ENCODE data around the gene MGMT.

The MGMT gene

DNA sequence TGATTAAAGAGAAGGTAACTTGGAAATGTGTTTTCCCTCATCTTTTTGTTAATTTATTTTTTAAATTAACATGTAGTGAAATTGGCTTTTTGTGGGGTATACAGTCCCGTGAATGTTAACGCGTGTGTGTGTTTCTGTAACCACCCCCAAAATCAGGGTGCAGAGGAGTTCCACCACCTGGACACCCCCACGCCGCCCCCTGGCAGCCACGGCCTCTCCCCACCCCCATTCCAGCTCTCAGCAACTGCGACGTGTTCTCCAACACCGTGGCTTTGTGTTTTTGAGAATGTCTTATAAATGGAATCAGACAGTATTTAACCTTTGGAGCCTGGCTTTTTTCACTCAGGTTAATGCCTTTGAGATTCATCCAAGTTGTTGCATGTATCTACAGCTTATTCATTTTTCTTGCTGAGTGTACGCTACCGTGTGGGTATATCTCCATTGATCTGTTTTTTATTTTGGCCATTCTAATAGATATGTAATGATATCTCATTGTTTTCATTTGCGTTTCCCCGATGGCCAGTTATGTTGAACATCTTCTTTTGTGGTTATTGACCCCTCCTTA, 278.2 kb downstream of the MGMT start:
- DNase-seq = no peak

DNA sequence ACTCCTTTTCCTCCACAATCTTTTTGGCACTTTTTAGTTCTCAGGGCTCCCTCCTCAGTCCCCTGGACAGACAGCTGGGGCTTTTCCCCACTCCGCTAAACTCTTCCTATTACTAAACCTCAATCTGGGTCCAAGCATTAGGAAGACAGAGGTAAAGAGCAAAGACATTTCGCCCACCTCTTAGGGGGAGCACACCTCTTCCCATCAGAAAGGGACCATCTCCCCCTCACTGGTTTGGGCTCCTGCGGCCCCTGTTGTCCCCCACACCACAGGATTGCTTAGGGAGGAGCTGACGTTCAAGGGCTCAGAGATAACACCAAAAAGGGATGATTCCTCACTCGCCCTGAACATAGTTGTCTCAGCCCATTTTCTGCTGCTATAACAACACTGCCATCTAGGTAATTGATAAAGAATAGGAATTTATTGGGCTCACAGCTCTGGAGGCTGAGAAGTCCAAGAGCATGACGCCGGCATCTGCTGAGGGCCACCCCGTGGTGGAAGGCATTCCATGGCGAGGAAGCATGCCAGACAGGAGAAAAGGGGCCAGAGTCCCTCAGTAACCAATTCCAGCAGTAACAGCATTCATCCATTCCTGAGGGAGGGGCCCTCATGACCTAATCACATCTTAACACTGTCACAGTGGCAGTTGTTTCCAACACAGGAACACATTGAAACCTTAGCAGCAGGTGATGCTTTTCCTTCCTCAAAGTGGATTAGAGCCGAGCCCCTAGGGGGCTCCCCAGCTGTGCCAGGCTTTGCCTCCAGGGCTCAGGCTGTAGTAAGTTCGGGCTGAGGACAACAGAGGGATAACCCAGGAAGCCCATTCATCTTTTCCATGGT, 287.4 kb downstream of the MGMT start:
- DNase-seq = no peak

DNA sequence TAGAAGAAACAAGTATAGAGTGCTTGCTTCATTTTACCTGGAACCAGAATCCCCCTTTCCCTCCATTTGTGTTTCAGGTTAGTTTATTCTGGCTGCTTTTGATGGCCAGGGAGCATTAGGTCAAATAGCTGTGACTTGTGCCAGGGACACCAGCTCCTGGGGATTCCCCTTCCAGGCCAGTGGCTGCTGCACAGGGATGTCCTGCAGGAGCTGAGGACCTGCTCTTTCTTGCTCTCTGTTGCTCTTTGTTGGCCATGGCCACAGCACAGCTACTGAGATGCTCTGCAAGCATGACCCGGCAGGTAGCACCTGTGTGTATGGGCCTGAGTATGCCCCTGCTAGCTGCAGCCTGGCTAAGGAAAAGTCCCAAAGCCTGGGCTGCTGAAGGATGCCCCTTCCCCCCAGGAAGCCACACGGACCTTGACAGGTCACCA, 288.1 kb downstream of the MGMT start:
- DNase-seq = no peak

DNA sequence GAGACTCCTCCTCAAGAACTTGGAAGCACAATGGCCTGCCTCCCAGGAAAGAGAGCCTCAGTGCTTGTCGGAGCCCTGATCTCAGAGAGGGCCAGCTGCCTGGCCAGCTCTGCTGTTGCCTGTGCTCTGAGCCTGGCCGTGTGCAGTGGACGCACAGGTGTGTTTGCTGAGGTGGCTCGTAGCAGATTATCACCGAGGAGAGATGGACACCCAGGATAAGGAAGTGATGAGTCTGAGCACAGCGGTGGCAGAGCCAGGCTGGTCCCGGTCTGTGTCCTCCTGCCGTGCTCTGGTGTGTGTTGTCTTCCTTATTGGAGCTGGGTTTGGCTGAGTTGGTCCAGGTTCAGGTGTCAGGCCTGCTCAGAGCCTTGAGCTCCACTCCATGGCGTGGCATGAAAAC, 288.6 kb downstream of the MGMT start:
- no peak for DNase-seq

DNA sequence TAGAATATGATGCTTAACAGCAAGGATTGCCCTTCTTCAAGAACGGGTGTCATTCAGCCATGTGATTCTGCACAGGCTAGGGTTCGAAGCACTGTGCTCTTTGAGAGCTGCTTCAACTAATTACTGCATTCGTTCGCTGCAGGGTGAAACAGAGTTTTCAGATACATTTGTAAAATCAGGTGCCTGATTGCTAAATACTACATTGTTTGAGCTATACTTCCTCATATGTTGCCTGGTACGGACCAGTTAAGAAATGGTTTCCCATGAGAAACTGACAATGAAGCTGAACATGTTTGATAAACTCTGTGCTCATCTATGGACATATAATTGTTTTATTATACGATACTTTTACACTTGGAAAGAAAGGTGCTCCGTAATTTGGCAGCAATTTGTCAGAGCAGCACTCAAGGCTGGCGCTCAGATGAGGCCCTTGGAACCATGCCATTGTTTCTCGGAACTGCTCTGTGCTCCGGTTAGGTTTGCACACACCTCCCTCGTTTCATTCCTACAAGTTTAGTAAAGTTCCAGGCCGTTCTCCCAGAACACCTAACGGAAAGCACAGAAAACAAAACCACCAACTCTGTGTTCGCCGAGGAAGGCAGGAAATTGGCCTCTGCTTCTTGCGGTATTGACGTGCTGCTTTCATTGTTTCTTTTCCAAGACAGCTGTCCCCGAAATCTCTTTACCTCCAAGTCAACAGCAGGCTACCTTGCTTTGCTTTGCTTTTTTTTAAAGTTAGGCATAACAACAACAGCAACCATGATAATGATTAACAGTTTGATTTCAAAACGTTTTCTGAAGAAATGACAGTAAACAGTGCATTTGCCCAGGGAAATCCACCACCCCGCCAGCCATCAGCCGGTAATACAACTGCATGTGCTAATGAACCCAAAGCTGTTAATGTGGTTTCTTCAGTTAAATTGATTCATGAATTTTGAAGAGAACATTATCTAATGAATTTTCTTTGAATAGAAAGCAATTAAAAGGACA, 290.2 kb downstream of the MGMT start:
- no peak for DNase-seq

DNA sequence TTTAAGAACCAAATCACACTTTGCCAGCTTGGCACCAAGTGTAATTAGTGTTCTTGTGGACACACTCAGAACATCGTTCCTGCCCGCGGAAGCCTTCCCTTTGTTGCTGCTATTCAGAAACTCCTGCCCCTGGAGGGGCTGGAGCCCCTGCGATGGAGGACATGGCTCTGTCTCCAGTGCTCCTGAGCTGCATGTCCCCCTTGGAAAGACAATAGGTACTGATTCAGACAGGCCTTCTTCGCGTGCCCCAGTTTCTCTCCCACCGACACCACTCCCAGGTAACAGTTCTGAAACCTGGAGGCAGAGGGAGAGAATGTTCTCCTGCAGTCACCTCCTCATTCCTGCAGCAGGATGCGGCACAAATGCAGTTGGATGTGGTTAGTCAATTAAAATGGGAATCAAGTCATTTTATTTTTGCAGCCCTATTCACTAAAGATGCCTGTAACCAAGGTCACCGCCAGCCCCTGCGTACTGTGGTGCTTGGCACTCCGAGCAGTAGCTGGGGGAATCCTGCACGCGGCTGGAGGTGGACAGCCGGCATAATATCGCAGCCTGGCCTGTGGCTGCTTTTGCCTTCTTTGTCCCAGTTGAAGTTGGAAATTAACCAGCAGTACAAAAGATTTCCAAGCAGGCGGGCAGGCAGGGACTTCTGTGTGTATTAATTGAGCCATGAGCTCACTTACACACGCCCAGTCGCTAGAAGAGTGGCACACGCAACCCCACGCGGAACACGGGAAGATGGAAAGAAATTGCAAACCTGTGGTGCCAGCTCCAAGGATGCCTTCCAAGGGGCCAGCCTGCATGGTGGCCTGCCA, 291.4 kb downstream of the MGMT start:
- DNase-seq = no peak

DNA sequence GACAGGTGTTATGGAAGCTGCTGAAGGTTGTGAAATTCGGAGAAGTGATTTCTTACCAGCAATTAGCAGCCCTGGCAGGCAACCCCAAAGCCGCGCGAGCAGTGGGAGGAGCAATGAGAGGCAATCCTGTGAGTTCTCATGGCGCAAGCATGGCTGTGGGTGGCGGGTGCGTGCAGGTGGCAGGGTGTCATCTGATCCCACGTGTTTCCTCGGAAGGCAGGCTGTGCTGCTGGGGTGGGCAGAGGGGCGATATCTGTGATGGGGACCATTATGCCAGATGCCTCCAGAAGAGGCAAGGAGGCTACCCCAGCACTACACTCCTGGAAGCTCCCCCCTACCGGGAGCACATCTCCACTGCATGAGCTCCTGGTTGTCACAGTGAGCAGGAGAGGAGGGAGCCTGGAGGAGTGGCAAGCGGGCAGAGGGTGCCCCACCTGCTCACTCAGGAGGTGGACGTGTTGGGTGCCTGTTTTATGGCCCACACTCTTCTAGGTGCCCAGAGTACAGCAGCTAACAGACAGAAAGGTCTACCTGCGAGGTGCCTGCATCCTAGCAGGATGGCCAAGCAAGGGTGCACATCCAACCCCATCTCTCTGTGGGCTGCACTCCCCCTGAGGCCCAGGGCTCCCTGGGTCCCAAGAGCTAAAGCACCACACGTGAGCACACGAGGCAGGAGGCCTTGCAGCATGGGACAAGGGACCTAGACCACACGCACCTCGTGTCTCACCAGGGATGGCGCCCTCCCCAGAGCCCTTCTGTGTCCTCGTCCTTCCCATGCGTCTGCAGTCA, 292.4 kb downstream of the MGMT start:
- no peak for DNase-seq

DNA sequence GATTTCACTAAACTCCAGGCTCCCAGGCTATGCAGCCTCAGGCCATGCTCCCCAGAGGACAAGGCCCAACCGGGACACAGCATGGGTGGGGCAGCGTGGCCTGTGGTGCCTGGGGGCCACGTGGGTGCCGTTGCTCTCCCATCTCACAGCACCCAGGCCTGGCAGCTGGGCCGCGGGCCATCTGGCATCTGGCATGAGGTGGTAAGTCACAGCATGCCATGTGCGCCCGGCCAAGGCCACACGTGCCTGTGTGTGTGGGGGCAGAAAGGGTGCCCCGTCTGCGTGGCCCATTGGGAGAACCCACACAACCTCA, 292.9 kb downstream of the MGMT start:
- no peak for DNase-seq

DNA sequence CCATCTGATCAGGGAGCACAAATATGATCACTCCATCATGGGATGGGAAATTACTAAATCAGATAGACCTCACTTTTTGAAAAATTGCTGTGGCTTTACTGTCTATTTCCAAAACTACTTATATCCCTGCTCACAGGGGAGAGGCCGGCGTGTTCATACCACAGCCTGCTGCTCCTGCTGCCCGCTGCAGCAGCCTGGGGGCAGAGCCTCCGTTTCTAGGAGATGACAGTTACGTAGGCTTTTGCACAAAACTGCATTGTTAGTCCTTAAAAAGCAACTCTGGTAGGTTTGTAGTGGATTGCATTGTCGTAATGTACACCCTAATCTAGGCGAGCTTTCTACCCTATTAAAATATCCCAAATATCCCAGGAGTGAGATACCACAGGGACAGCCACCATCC, 293.4 kb downstream of the MGMT start:
- no peak for DNase-seq

DNA sequence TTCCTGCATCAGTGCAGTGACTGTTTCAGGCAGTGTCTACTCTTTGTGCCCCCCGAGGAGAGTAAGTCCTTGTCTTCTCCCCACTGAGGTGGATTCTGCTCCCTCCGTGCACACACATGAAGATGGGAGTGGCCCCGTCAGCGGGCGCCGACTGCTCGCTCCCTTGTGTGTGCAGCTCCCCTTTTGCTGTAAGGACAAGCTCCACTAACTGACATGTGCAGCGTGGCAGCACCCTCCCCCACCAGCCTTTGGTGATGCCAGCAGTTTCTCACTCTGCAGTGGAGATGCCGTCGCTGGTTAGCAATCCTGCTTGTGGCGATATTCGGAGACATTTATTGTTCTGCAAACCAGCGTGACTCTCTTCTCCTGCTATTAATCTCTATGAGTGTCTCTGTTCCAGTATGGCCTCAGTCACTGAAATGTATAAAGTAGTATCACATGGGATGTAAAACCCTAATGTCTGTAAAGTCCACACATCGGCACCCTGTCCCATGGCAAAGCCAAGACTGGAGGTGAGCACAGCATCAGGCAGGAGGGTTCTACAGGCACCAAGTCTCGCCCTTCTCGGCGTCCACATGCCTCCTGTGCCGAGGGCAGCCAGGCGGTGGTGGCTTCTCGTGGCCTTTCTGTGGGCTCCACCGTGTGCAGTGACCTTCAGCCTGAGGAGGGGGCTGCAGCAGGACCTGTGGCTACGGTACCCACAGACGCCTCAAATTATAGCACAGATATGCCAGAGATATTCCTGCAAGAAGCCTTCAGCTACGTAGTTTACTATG, 294.3 kb downstream of the MGMT start:
- DNase-seq = no peak

DNA sequence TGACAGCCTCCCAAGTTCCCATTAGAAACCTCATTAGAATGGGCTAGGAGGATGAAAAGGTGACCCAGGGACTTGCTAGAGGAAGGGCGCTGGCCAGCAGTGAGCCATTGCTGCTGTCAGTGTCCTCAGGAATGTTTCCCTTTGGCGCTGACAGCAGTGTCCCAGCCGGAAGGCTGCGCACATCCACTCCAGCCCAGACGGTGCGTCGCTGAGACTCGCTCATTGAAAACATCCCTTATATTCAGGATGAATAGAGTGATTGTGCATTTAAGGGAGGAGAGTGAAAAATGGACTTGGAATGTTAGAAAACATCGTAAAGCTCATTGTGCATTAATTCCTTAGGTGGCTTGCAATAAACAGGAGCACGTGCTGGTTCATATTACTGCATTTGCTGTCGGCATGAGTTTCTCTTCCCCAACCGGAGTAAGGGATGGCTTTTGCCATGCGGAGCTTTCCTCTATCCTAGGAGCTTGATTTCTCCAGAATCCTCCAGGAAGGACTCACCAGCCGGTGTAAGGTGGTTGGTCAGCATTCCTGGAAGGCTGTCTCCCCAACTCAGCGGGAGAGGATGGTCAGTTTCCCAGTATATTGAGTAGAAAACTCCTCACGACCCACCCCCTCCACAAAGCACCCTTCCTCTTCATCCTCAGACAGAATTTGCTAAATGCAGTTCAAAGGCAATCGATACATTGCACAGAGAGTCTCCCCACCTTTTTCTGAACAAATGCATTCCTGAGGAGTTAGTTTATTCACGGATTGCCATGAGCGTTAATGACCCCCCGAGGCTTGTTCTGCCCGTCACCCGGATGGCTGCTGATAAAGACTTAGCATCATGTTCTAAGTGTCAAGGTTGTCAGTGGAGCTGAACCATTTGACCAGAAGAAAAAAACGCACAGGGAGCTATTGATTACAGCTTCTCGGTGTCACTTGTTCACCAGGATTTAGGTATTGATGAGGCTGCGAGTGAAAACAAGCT, 295.2 kb downstream of the MGMT start:
- no peak for DNase-seq

DNA sequence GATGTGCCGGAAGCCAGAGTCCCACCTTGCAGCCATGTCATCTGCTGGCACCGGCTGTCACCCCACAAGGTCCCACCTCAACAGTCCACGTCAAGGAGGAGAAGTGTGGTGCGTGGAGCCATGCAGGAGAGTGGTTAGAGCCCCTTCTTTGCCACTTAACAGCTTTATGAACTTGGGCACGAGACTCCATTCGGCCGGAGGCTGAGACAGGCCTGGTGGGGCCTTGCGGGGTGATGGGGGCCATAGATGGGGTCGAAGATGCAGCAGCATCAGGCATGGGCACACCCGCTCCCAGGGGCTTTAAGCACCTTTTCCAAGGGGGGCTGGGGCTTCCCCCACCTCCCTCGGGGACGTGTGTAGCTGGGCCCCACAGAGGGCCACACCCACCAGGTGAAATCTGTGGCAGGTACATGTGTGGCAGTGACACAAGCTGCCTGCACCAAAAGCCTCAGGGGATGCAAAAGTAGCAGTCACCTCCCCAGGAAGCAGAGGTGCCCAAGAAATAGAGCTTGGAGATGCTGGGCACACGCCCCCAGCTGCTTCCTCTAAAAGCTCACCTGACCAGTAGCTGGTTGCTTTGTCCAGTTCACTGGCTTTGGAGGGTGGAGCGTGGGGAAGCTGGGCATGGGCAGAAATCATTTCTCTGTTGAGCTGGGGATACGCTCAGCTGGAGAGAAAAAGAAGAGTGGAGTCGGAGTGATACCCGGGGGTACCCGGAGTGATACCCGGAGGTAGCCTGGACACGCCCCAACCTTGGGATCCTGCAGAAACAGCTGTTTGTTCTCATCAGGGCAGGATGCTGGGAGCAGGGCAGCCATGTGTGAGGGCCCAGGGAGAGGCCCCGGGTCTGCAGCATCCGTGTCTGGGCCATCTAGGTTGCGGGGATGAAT, 297.2 kb downstream of the MGMT start:
- DNase-seq = no peak

DNA sequence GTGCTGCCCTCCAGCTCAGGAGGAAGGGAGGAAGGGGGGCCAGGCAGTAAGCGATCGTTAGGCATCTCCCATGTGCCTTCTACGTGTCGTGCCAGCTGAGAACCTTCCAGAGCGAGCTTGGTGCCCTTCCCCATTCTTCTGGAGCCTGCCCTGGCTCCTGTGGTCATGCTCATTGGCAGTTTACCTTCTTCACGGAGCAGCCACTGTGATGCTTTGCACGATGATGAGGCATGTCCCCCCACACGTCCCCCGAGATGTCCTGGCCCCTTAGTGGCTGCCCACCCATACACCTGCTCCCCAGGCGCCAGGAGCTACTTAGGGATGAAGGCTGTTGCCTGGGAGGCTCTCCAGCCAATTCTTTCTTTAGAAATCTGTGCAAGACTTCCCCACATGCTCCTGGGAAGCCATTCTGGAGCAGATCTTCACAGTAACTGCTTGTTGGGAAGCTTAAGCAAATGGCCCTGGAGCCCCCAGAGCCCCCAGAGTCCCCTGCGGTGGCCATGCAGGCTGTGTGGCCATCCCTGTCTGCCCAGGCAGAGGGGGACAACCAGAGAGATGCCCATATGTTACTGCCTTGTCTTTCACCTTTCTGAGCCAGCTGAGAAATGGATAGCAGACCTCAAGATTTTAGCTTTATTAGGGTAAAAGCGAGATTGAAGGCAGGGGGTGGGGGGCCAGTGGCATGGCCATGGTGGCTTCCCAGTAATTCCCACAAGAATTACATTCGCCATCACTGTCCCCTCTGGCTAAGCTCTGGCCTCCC, 298.0 kb downstream of the MGMT start:
- no peak for DNase-seq

DNA sequence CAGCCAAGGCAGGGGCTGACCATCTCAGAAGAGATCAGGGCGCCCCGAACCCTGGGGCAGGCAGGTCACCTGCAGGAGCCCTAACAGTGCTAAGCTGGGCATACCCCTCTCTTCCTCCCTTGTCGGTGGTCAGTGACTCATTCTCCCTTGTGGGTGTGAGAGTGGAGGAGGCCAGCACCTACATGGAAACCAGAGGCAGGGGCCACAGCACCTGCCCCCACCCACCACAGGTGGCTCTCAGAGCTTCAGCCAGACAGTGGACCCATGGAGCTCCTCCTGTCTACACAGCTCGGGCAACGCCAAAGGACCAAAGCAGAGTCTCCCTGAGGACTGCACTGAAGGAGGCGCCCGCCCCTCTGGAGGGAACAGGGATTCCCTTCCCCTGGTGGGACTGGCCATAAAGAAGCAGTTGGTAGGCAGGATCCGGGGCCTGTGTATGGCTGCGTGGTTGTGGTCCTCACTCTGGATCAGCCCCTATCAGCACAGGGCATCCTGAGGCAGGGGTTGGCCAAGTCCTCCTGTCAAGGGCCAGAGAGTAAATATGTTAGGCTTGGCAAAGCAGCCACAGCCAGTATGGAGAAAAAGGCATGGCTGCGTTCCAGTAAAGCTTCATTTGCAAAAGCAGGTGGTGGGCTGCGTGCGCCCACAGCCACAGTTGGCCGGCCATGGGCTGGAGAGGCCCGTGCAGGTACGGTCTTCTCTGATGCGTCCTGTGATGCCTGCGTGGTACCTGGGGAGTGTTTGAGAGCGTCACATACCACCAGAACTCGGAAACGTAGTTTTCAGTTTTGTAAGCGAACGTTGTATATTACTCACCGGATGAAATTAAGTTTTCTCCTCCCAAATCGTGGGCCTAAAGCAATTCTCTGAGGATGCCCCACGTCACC, 298.9 kb downstream of the MGMT start:
- DNase-seq = no peak

DNA sequence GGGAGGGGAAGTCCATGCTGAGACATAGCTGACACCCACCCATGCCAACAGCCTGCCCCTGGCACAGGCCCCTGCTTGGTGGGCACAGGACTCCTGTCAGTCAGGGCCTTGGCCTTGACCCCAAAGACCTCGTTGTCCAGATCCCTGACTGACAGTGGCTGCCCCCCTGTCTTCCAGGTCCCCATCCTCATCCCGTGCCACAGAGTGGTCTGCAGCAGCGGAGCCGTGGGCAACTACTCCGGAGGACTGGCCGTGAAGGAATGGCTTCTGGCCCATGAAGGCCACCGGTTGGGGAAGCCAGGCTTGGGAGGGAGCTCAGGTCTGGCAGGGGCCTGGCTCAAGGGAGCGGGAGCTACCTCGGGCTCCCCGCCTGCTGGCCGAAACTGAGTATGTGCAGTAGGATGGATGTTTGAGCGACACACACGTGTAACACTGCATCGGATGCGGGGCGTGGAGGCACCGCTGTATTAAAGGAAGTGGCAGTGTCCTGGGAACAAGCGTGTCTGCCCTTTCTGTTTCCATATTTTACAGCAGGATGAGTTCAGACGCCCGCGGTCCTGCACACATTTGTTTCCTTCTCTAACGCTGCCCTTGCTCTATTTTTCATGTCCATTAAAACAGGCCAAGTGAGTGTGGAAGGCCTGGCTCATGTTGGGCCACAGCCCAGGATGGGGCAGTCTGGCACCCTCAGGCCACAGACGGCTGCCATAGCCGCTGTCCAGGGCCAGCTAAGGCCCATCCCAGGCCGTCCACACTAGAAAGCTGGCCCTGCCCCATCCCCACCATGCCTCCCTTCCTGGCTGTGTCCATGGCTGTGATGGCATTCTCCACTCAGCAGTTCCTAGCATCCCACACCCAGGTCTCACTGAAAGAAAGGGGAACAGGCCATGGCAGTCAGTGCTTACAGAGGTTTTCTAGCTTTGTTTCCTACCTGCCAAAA, 299.8 kb downstream of the MGMT start:
- DNase-seq = no peak

DNA sequence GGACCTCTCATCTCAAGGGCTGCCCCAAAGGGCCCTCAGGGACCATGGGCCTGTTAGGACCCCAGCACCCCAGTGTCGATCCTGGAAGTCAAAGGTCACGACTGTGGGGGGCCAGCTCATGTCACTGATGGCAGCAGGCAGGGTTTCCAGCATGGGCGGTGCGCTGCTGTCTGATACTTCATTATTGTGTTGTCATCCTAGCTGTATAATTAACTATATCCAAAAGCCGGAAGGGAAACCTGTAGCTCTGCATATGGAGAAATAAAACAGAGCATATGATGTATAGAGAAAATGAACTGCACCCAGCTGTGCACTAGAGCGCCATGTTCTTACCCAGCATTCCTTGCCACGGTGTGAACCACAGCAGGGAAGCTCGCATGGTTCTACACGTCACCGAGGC, 300.7 kb downstream of the MGMT start:
- no peak for DNase-seq

Data from stimulated activated CD4-positive, alpha-beta T cell treated with anti-CD3 and anti-CD28 coated beads, Interleukin-4, amount 100 ng/mL, for 24 hours (primary cell).